HepG2 (cell line): ENCODE results near the gene SECISBP2L. TPM values are rescaled to one million over a fixed set of nuclear protein-coding genes. Genes with fewer than 3 reads are reported as not detected.

Source experiments
- ARID4A ChIP-seq: sonication (generic); formaldehyde crosslinking; IDR thresholded peaks from 2 replicates; pipeline ENCODE4 v1.5.0; 2020; ENCODE audit warnings: mild to moderate bottlenecking, missing genetic modification reagents, borderline replicate concordance
- DDIT3 ChIP-seq: sonication (generic); formaldehyde crosslinking; IDR thresholded peaks from 2 replicates; pipeline ENCODE4 v1.4.0; 2020; ENCODE audit warnings: mild to moderate bottlenecking, missing genetic modification reagents
- ELF3 ChIP-seq: IDR thresholded peaks from 2 replicates; pipeline ENCODE4 v1.6.1; 2016; ENCODE audit warnings: missing genetic modification reagents, missing compliant biosample characterization
- EP300 ChIP-seq, 3 experiments: sonication (generic) in 1 of 3; formaldehyde crosslinking in 1 of 3; IDR thresholded peaks; 2 replicates each; pipeline versions ENCODE4 v1.5.1 to v1.6.1; 2011 to 2020; ENCODE audit warnings: low read depth in 2 of 3, low read length in 2 of 3, borderline replicate concordance in 1 of 3, improper control_type of control experiment in 1 of 3, mild to moderate bottlenecking in 1 of 3, missing genetic modification reagents in 1 of 3, moderate library complexity in 1 of 3
- TMF1 ChIP-seq: sonication (generic); formaldehyde crosslinking; IDR thresholded peaks from 2 replicates; pipeline ENCODE4 v1.8.1; 2022; ENCODE audit warnings: low read depth, missing genetic modification reagents
- USF2 ChIP-seq, 2 experiments: sonication (generic) in 1 of 2; formaldehyde crosslinking in 1 of 2; IDR thresholded peaks; 2 replicates each; pipeline versions ENCODE4 v1.5.1 to v1.6.1; 2011 to 2020; ENCODE audit warnings: borderline replicate concordance in 1 of 2, low read depth in 1 of 2, low read length in 1 of 2, mild to moderate bottlenecking in 1 of 2, missing genetic modification reagents in 1 of 2, moderate library complexity in 1 of 2
- ZBTB14 ChIP-seq: sonication (generic); formaldehyde crosslinking; IDR thresholded peaks from 2 replicates; pipeline ENCODE4 v1.4.0; 2020; ENCODE audit warnings: missing genetic modification reagents
- ZIK1 ChIP-seq: sonication (generic); formaldehyde crosslinking; IDR thresholded peaks from 2 replicates; pipeline ENCODE4 v1.5.0; 2020; ENCODE audit warnings: mild to moderate bottlenecking, low read depth, missing genetic modification reagents, borderline replicate concordance
- ZNF274 ChIP-seq: sonication (generic); formaldehyde crosslinking; IDR thresholded peaks from 2 replicates; pipeline ENCODE4 v1.5.1; 2020; ENCODE audit warnings: mild to moderate bottlenecking, missing genetic modification reagents
- ZNF275 ChIP-seq: sonication (generic); formaldehyde crosslinking; IDR thresholded peaks from 2 replicates; pipeline ENCODE4 v1.8.0; 2022; ENCODE audit warnings: missing genetic modification reagents, mild to moderate bottlenecking, inconsistent platforms, borderline replicate concordance
- ZNF530 ChIP-seq: sonication (generic); formaldehyde crosslinking; IDR thresholded peaks from 2 replicates; pipeline ENCODE4 v1.5.0; 2020; ENCODE audit warnings: low read depth, mild to moderate bottlenecking, missing genetic modification reagents
- ZNF550 ChIP-seq: sonication (generic); formaldehyde crosslinking; IDR thresholded peaks from 2 replicates; pipeline ENCODE4 v1.4.0; 2020; ENCODE audit warnings: mild to moderate bottlenecking, missing genetic modification reagents, borderline replicate concordance
- ZNF570 ChIP-seq: sonication (generic); formaldehyde crosslinking; IDR thresholded peaks from 2 replicates; pipeline ENCODE4 v1.4.0; 2020; ENCODE audit warnings: mild to moderate bottlenecking, missing genetic modification reagents, borderline replicate concordance
- ZNF713 ChIP-seq: sonication (generic); formaldehyde crosslinking; IDR thresholded peaks from 2 replicates; pipeline ENCODE4 v1.4.0; 2020; ENCODE audit warnings: mild to moderate bottlenecking, missing genetic modification reagents
- ZNF724P ChIP-seq: sonication (generic); formaldehyde crosslinking; IDR thresholded peaks from 2 replicates; pipeline ENCODE4 v1.8.0; 2022; ENCODE audit warnings: missing genetic modification reagents, borderline replicate concordance
- polyA plus RNA-seq, 8 experiments: library from polyadenylated mRNA; depleted of rRNA in 3 of 8; stranded (reverse) in 7 of 8; unstranded in 1 of 8; fragments of >200 nt; fragmentation: Illumina TruSeq in 4 of 8; extraction: Trizol in 4 of 8; gene quantifications; 2 replicates each; pipeline versions ENCODE4 v1.2.1 to v1.2.3, GENCODE V29; 2011 to 2016; ENCODE audit warnings: low read depth in 4 of 8, missing spikeins in 1 of 8, mixed read lengths in 1 of 8; ENCODE audit not compliant: insufficient read depth in 1 of 8
- total RNA-seq, 5 experiments: library from RNA; depleted of rRNA; stranded (reverse); fragments of >200 nt; fragmentation: Illumina TruSeq; extraction: Trizol; gene quantifications; 2 replicates each; pipeline ENCODE4 v1.2.3, GENCODE V29; 2016; ENCODE audit warnings: low read depth in 1 of 5

Gene SECISBP2L
- total and polyA plus RNA-seq, 2 of the 13 experiments (the other 11 are each of a cell fraction or from before 2014, with no cell fraction given), result 13.9 to 15.6 TPM

GRCh38 chr15:49046220-49047102, at the start of gene SECISBP2L (continued):
- TF ChIP-seq ZNF275 (CRISPR knock-in tag) (peak; percentile 86; the same call in 1 of the 2 replicates), ARID4A (CRISPR knock-in tag) (peak; percentile 98), TMF1 (CRISPR knock-in tag) (0 out of 2 replicates have a peak, but pooled peaks have one; percentile 47), ZNF550 (CRISPR knock-in tag) (no peak), DDIT3 (CRISPR knock-in tag) (no peak), ZNF274 (CRISPR knock-in tag) (peak; percentile 94), ZNF713 (CRISPR knock-in tag) (0 out of 2 replicates have a peak, but pooled peaks have one; percentile 58), ZNF570 (CRISPR knock-in tag) (no peak), ZIK1 (CRISPR knock-in tag) (peak; percentile 84), ZNF724P (CRISPR knock-in tag) (no peak; the same call in 1 of the 2 replicates), EP300 (IDR thresholded peaks at IDR 0.05; ENCODE audit: low read depth in 2 of 2, low read length in 2 of 2) (peak in 1 of 2 experiments; percentile 55; a peak in 2 of 4 replicates), EP300 (CRISPR knock-in tag; IDR thresholded peaks at IDR 0.05; ENCODE audit: borderline replicate concordance) (no peak; the same call in 1 of the 2 replicates), ZBTB14 (peak; percentile 24; the same call in 1 of the 2 replicates), ELF3 (peak; percentile 92), USF2 (IDR thresholded peaks at IDR 0.05; ENCODE audit: low read depth, low read length) (no peak; the same call in 1 of the 2 replicates), USF2 (CRISPR knock-in tag; IDR thresholded peaks at IDR 0.05; ENCODE audit: borderline replicate concordance) (0 out of 2 replicates have a peak, but pooled peaks have one; percentile 9), ZNF530 (CRISPR knock-in tag) (no peak)
